Kidney capillary endothelial cell (primary cell): Measurements from ENCODE around the gene CLBA1.

ENCODE experiments used
- DNase-seq: peaks from one replicate; pipeline ENCODE4 v3.0.0-alpha.2; 2018; ENCODE audit warnings: low spot score

The CLBA1 gene

GRCh38 chr14:104968541-104969401 lies 16.8 kb upstream of the CLBA1 start:
- no peak for DNase-seq

- DNase-seq: no peak
These were observed 15.8 kb upstream of the CLBA1 start for GRCh38 chr14:104969741-104970230.

DNA sequence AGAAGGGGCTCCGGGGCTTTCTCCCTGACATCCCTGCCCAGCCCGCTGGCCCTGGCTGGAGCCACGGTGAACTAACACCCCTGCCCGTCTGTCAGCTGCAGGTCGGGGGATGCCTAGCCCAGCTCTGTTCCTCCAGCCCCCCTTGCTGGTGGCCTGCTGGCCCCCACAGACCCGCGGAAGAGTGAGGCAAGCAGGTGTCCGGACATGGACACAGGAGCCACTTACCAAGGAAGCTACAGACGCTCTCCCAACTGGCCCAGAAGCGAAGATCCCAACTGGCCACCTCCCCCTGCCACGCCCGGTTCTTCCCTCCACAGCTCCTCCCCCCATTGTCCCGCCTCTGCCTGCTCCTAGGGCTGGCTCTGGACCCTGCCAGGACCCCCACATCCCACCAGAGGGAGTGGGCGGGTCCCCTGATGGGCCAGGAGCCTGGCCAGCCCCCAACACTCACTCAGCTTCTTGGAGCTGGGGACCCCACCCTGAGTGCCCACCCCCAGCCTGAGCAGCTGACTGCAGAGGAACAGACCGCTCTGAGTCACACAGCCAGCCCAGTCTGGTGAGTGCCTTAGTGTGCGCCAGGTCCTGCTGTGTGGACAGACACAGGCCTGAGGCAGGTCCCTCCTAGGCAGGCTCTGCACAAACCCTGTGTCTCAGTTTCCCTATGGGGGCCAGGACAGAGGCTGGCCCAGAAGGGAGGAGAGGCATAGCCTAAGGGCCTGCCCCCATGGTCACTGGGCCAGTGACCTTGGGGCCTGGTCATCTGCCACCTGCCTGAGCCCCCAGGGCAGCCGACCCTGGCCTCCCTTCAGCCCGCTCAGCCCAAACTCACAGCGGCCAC lies 15.1 kb upstream of the CLBA1 start:
- peak; percentile 47 for DNase-seq

GRCh38 chr14:104971447-104972240 lies 13.9 kb upstream of the CLBA1 start:
- DNase-seq: no peak

- DNase-seq: no peak
These were observed 13.1 kb upstream of the CLBA1 start for GRCh38 chr14:104972301-104973134.

DNA sequence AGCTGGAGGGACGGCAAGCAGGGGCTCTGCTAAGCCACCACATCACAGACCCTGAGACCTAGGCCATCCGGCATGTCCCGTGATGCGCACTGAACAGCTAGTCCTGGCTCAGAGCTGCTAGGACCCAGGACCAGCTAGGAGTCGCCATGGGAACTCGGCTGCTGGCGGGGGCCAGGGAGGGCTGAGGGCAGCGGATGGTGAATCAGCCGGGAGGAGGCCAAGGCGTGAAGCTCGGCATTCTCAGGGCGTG lies 12.5 kb upstream of the CLBA1 start:
- DNase-seq: peak; percentile 89

- DNase-seq: peak; percentile 36
These were observed 12.0 kb upstream of the CLBA1 start for GRCh38 chr14:104973385-104974145.

DNA sequence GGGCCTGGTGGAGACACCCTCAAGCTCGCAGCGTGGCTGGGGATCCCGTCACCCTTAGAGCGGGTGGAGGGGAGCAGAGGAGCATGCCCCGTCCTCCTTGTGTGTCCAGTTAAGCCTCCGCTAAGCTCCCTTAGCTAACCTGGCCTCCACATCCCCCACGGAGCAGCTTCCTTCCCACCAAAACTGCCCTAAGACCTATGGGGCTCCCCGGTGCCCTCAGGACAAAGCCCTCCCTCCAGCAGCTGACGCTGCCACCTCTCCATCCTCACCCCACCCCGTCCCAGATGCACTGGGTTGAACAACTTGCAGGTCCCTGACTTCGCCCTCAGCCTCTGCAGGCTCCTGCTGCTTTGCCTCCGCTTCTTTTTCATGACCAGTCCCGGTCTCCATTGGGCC lies 11.4 kb upstream of the CLBA1 start:
- no peak for DNase-seq

DNA sequence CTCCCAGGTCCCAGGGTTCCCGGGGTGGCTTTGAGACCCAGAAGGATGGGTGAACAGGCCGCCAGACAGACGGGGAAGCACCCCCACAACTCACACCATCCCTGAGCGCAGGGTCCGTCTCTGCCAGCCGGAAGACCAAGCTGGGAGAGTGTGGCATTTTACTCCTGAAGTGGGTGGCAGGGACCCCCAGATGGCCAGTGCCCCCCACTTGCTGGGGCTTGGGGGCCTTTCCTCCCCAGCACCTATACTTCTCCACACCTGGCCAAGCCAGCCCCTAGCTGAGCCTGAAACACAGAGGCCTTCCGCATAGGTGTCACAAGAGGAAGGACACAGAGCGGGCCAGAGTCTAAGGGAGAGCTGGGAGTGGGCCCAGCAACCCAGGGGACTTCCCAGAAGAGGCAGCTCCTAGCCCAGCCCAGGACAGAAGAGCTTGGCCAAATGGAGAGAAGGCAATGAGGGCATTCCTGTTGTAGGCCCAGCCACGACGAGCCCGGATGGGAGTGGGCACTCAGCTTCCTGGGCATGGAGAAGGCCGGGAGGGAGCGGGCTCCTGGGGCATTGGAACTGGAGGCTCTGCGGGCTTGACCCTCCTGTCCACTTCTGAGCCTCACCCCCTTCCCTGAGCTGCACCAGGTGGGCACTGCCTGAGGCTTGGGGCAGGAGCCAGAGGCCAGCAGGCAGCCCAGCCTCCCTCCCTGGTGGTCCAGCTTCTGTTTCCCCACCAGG lies 10.8 kb upstream of the CLBA1 start:
- no peak for DNase-seq

DNA sequence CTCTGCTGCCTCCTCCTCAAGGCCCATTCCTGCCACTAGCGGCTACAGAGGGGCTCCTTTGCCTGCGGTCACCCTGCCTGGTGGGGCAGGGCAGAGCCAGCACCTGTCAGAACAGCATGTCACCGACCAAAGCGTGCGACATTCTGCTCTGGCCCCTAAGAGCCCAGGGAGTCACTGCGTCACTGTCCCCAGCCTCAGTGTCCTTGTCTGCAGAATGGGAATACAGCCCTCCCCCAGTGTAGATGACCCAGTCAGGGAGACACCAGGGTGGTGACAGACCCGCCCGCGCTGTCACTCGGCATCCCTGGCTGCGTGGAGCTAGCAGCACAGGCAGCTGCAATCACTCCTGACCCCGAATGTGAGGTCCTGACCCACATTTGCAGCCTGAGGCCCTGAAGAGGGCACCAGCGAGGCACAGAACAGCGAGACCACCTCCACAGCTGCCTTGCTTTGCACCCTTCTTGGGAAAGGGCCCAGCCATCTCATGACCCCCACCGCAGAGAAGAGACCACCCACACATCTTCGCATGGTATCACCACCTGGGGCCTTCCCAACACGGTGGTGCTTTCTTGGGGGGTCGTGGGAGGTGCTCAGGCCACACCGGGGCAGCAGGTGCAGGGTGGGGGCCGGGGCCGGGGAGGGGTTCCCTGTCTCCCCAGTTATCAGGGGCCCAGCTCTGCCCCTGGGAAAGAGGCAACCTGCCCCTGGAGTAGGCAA lies 9.9 kb upstream of the CLBA1 start:
- no peak for DNase-seq

GRCh38 chr14:104976198-104977007 lies 9.2 kb upstream of the CLBA1 start:
- peak; percentile 83 for DNase-seq

GRCh38 chr14:104977008-104977680 lies 8.4 kb upstream of the CLBA1 start:
- DNase-seq: no peak

DNA sequence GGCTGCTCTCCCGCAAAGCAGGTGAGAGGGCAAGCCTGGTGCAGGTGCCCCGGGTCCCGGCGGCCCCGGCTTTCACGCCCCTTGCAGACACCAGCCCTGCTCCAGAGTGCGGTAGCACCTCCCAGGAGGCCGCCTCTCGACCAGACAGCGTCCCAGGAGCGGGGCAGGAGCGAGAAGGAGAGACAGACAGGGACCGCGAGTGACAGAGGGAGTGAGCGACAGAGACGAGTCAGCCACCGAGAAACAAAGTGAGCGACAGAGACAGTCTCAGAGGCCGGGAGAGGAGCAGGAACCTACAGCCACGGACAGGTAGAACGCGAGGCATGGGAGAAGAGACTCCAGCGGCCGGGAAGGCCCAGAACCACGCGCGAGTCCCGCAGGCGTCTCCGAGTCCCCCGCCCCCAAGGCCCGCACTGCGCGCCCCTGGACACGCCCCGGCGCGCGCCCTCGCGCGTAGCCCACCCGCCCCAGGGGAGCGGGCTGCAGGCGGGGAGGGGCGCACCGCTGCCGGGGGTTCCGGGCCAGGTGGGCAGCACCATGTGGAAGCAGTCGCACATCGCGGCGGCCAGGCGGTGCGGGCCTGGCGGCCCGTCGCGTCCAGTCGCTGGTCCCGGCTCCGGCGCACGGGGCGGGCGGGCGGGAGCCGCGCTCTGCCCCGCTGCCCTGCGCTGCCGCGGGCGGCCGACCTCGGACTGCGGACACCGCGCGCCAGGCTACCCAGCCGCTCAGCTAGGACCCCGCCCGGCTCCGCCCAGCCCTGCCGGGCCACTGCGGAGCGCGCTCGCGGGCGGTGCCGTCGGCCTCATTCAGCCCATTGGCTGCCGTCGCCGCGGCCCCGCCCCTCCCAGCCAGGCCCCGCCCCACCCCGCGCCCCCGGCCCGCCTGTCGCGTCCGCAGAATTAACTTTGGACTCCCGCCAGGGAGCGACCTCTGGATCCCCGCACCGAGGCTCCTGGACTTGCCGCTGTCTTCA lies 7.6 kb upstream of the CLBA1 start, which contains the start of gene AHNAK2:
TSS of gene AHNAK2 (minus strand) at position 694 of the 973 bp plus-strand sequence. CDS start at position 557, 137 bp downstream.
- DNase-seq: peak; percentile 72

DNA sequence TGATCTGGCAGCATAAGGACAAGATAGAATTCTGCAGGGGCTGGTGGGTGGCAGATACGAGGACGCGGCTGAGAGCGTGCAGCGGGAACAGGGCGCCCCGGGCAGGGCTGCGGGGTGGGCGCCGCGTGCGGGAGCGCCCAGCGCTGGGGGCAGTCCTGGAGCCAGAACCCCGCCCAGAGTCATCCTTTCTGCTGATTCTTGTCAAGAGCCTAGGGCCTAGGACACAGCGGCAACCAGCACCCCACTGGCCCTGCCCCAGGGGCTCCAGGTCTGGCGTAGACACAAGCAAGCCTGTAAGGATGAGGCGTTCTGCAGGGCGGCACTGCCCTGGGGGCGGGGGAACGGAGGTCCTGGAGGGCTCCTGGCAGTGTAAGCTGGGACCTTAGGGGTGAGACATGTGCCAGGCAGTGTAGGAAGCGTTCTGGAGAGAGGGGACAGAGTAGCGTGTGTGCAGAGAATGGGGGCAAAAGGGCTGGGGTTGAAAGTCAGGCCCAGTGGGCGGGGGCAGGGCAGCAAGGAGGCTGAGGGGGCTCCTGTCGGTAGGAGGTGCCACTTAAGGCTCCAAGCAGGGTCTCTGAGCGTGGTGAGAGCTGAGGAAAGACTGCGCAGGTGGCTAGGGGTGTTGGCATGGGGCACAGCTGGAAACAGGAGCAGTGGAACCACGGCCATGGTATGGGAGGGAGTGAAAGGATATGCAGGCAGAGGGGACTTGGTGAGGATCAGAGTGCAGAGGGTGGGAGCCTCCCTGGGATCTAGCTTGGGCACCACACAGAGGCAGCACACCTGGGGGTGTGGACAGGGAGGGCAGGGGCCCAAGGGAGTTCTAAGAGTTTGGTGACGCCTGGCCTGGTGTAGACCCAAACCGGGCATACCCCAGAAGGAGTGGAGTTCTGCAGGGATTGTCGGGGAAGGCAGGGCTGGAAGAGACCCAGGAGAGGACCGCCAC lies 6.6 kb upstream of the CLBA1 start:
- DNase-seq: no peak
